ENCODE results near the gene SLC38A3. TPM values are rescaled to one million over a fixed set of nuclear protein-coding genes. Genes with fewer than 3 reads are reported as not detected.

Gene SLC38A3
- total RNA-seq, 1 experiment from 2014 or later, result 6.0 TPM

GRCh38 chr3:50202353-50203112 is 2.5 kb upstream of the SLC38A3 start:
- H3K4me3 ChIP-seq (ENCODE audit: low read depth in 2 of 2, low read length in 2 of 2), result no peak overlapping the region
- in situ Hi-C loops (cut with HindIII; ENCODE audit: low pct_unique_long_range_greater_than_20kb, low sequenced_read_pairs) (no loop called here), intact Hi-C loops (cut with micrococcal nuclease; ENCODE audit: unreplicated experiment) (no loop called here)
- no peaks in the 10 kb centered on the region for H3K36me3 ChIP-seq (ENCODE audit: control insufficient read depth, insufficient read depth, low read length)
- POLR2A ChIA-PET, result no interaction called here
- H3K4me1 ChIP-seq (ENCODE audit: control insufficient read depth, insufficient read depth, low read length), result no peaks in the 10 kb centered on the region; the same call in 1 of the 2 replicates
- CTCF ChIA-PET, result interaction anchor here (0.8 to 1.6 kb wide), 2 partner anchors 72 to 80 kb away, joined by 3 read pairs; no protein-coding TSS in a partner anchor
- TF ChIP-seq REST (IDR thresholded peaks at IDR 0.05; ENCODE audit: insufficient read depth in 1 of 2, low read depth in 2 of 2, low read length in 1 of 2) (no peak), CTCF (IDR thresholded peaks at IDR 0.05) (no peak), SIN3A (IDR thresholded peaks at IDR 0.05; ENCODE audit: borderline replicate concordance, insufficient read depth, low read depth, low read length) (no peak), POLR2AphosphoS5 (IDR thresholded peaks at IDR 0.05; ENCODE audit: low read depth, low read length) (no peak), TCF7L2 (IDR thresholded peaks at IDR 0.05; ENCODE audit: low read depth, low read length) (no peak)
- no peaks in the 10 kb centered on the region for H3K27me3 ChIP-seq (ENCODE audit: control insufficient read depth, insufficient read depth, low read length)
- BruUV-seq (replicated peaks), result no TSS peak
- H3K9me3 ChIP-seq (ENCODE audit: control insufficient read depth, insufficient read depth, low read depth, low read length), result no peaks in the 10 kb centered on the region
- DNase-seq (ENCODE audit: low read depth, low spot score) (no peak), ATAC-seq (no peak)
- no peak overlapping the region for H3K27ac ChIP-seq (ENCODE audit: low read length)

GRCh38 chr3:50203113-50203808 is 1.8 kb upstream of the SLC38A3 start:
- CTCF ChIA-PET, result interaction anchor here (0.8 to 1.6 kb wide), 2 partner anchors 72 to 81 kb away, joined by 3 read pairs; no protein-coding TSS in a partner anchor
- no TSS peak for BruUV-seq (replicated peaks)
- in situ Hi-C loops (cut with HindIII; ENCODE audit: low pct_unique_long_range_greater_than_20kb, low sequenced_read_pairs), result no loop called here

More at GRCh38 chr3:50203113-50203808, 1.8 kb upstream of the SLC38A3 start:
- no peaks in the 10 kb centered on the region for H3K27me3 ChIP-seq (ENCODE audit: control insufficient read depth, insufficient read depth, low read length)
- TF ChIP-seq TCF7L2 (IDR thresholded peaks at IDR 0.05; ENCODE audit: low read depth, low read length) (no peak), POLR2AphosphoS5 (IDR thresholded peaks at IDR 0.05; ENCODE audit: low read depth, low read length) (no peak), SIN3A (IDR thresholded peaks at IDR 0.05; ENCODE audit: borderline replicate concordance, insufficient read depth, low read depth, low read length) (no peak), REST (IDR thresholded peaks at IDR 0.05; ENCODE audit: insufficient read depth in 1 of 2, low read depth in 2 of 2, low read length in 1 of 2) (no peak), CTCF (IDR thresholded peaks at IDR 0.05) (no peak)
- no peaks in the 10 kb centered on the region for H3K9me3 ChIP-seq (ENCODE audit: control insufficient read depth, insufficient read depth, low read depth, low read length)
- POLR2A ChIA-PET, result interaction anchor here (0.6 kb wide), 1 partner anchor 30 kb away, joined by 3 read pairs; no protein-coding TSS in a partner anchor
- DNase-seq (ENCODE audit: low read depth, low spot score) (no peak), ATAC-seq (no peak)
- no peak overlapping the region for H3K27ac ChIP-seq (ENCODE audit: low read length)
- intact Hi-C loops (cut with micrococcal nuclease; ENCODE audit: unreplicated experiment), result no loop called here
- H3K36me3 ChIP-seq (ENCODE audit: control insufficient read depth, insufficient read depth, low read length), result no peaks in the 10 kb centered on the region
- no peak overlapping the region for H3K4me3 ChIP-seq (ENCODE audit: low read depth in 2 of 2, low read length in 2 of 2)
- no peaks in the 10 kb centered on the region; the same call in 1 of the 2 replicates for H3K4me1 ChIP-seq (ENCODE audit: control insufficient read depth, insufficient read depth, low read length)

Measured in Panc1 (cell line).